Stimulated activated CD8-positive, alpha-beta memory T cell treated with anti-CD3 and anti-CD28 coated beads, Interleukin-4, amount 100 ng/mL, for 48 hours (primary cell): ENCODE data around the gene CNOT3.

Source experiments
- DNase-seq: peaks from one replicate; pipeline ENCODE4 v3.0.0-alpha.2; 2020

Gene CNOT3

DNA sequence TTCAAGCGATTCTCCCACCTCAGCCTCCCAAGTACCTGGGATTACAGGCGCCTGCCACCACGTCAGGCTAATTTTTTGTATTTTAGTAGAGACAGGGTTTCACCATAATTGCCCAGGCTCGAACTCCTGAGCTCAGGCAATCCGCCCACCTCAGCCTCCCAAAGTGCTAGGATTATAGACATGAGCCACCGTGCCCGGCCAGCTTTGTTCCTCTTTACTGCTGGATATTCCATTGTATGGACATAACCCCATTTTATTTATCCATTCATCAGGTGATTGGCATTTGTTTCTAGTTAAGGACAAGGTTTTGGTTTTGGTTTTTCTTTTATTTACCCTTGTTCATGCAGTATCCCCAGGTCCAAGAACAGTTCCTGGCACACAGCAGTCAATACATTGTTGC lies 59.0 kb downstream of the CNOT3 start:
- DNase-seq, result no peak

DNA sequence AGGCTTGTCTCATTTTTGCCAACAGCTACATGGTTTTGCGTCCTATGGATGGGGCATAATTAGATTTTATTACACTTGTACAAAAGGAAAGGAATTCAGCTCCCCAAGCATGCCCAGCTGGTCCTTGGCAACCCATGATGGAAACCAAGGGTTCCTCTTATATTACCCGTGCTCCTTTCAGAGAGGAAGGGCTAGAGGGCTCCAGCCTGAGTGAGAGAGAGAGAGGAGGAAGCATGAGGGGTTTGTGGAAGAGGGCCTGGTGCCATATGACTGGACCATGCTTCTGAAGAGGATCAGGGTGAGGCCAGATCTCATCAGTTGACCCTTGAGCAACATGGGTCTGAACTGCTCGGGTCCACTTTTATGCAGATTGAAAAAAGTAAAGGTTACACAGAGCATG lies 59.6 kb downstream of the CNOT3 start:
- no peak for DNase-seq

- no peak for DNase-seq
Measured at GRCh38 chr19:54199401-54199800, 61.8 kb downstream of the CNOT3 start.

DNA sequence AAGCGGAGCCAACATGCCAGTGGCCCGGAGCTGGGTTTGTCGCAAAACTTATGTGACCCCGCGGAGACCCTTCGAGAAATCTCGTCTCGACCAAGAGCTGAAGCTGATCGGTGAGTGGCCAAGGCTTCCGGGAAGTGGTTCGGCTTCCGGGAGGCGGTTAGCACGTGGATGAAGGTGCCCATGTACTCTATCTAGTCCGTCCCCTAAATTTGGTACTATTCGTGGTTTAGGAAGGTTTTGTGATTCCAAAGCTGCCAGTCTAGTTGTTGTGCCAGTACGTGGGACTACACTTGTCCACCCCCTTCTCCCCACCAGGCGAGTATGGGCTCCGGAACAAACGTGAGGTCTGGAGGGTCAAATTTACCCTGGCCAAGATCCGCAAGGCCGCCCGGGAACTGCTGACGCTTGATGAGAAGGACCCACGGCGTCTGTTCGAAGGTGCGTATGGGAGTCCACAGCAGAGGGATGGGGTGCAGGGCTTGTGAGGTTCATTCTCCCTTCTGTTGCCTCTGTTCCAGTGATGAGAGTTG lies 63.7 kb downstream of the CNOT3 start:
- peak; percentile 50 for DNase-seq

DNA sequence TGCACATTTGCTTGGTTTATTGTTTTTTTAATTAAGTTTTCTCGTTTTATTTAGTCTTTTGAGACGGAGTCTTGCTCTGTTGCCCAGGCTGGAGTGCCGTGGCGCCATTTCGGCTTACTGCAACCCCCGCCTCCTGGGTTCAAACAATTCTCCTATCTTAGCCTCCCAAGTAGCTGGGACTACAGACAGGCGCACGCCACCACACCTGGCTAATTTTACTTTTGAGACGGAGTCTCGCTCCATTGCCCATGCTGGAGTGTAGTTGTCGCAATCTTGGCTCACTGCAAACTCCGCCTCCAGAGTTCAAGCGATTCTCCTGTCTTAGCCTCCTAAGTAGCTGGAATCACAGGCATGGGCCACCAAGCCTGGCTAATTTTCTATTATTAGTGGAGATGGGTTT lies 64.4 kb downstream of the CNOT3 start:
- no peak for DNase-seq

- DNase-seq, result no peak
Measured at GRCh38 chr19:54203151-54203611, 65.6 kb downstream of the CNOT3 start.

DNA sequence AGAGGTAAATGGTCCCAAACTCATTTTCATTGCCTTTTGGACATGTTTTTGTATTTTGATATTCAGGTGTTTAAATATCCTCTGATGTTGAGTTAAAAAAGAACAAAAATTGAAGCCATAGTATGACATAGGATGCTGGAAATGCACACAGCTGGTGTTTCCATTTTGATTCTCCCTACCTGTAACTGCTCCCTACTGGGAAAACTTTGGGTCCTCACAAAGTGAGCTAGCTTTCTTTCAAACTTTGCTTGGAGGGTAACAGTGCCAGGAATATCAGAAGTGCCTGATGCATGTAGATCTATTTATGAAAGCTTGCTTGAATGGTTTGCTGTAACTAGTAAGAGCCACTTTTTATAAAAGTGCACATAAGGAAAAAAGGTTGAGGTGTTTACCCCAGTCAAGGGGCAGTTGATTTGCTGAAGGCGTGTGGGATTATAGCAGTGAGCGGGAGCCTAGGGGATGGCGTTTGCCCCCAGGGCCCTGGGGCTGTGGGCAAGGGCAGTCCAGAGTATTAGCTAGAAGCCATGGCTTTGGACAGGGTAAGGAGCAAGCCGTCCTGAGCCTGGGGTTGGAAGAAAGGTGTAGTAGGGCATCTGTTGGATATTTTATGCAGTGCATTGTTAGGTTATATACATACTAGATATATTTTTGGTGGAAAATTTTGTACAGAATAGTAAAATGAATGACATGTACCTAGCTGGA lies 67.4 kb downstream of the CNOT3 start:
- no peak for DNase-seq
